ENCODE results near the gene DDRGK1.
A peak's percentile ranks its signal among the peaks of the same experiment; 100 is the strongest.

DDRGK1 gene

GRCh38 chr20:3213226-3213625 is 8.7 kb upstream of the DDRGK1 start:
- H3K9ac ChIP-seq (ENCODE audit: low read length), result no peak overlapping the region
- peaks cover 46% of the 10 kb centered on the region for H3K79me2 ChIP-seq (ENCODE audit: insufficient read depth, low read length)
- TF ChIP-seq EZH2phosphoT487 (conservative IDR thresholded peaks at IDR 0.05; ENCODE audit: low read length), result no peak

DNA sequence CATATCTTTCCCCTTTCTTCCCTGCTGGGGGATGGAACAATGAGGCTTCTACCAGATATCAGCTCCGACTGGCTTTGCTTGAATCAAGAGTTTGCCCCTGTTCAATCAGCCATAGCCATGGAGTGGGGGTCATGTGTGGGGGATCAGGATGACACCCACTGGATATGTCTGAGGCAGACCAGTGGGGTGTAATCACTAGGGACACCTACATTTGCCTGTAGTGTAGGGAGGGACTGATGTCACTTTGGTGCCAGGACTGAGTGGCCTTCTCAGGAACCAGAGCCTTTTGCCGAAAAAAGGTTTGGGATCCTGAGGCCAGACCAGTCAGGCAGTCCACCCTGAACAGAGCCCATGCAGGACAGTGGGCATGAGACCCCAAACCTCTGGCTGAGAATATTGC is 5.9 kb upstream of the DDRGK1 start:
- no peaks in the 10 kb centered on the region for H3K36me3 ChIP-seq (ENCODE audit: low read length)
- H2AFZ ChIP-seq (ENCODE audit: low read depth, low read length, severe bottlenecking), result no peak overlapping the region

More at GRCh38 chr20:3213226-3213625, 8.7 kb upstream of the DDRGK1 start:
- Histone ChIP-seq H4K20me1 (ENCODE audit: low read depth, low read length) (no peaks in the 10 kb centered on the region), H3K9me3 (ENCODE audit: insufficient read depth, low read length) (no peaks in the 10 kb centered on the region), H3K9me2 (replicated peaks; ENCODE audit: insufficient read depth, low read length) (no peaks in the 10 kb centered on the region), H3K27ac (ENCODE audit: low read depth, low read length) (no peak overlapping the region), H2AFZ (ENCODE audit: low read depth, low read length, severe bottlenecking) (no peak overlapping the region), H3F3A (ENCODE audit: insufficient read depth) (peaks cover 4% of the 10 kb centered on the region; the same call in 1 of the 2 replicates), H3K4me3 (ENCODE audit: insufficient read depth, low read length, poor library complexity, severe bottlenecking) (no peak overlapping the region), H3K4me2 (ENCODE audit: low read depth, low read length, poor library complexity, severe bottlenecking) (no peak overlapping the region), H3K36me3 (ENCODE audit: low read length) (no peaks in the 10 kb centered on the region), H3K27me3 (ENCODE audit: low read length) (no peaks in the 10 kb centered on the region)

DNA sequence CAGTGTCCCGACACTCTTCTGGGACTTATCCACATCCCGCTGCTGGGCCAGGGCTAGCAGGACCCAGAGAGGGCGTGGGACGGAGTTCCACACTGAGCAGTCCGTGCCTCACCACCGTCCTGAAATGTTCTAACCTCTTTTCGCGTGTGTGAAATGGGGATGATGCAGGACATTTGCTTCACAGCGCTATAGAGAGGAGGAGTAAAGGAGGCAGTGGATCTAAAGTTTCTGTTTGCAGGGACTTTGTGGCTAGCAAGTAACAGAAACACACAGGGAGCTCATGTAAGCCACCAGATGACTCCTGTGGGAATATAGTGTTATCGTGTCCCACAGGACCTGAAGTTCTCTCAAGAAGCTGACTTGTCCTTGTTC is 5.5 kb upstream of the DDRGK1 start:
- Histone ChIP-seq H3F3A (ENCODE audit: insufficient read depth) (peaks cover 3% of the 10 kb centered on the region; the same call in 1 of the 2 replicates), H3K79me2 (ENCODE audit: insufficient read depth, low read length) (peaks cover 47% of the 10 kb centered on the region), H3K9me2 (replicated peaks; ENCODE audit: insufficient read depth, low read length) (no peaks in the 10 kb centered on the region), H4K20me1 (ENCODE audit: low read depth, low read length) (no peaks in the 10 kb centered on the region), H3K4me3 (ENCODE audit: insufficient read depth, low read length, poor library complexity, severe bottlenecking) (peak overlapping the region; percentile 95), H2AFZ (ENCODE audit: low read depth, low read length, severe bottlenecking) (peak overlapping the region; percentile 83), H3K9me3 (ENCODE audit: insufficient read depth, low read length) (no peaks in the 10 kb centered on the region), H3K4me2 (ENCODE audit: low read depth, low read length, poor library complexity, severe bottlenecking) (peak overlapping the region; percentile 85), H3K36me3 (ENCODE audit: low read length) (no peaks in the 10 kb centered on the region), H3K27me3 (ENCODE audit: low read length) (no peaks in the 10 kb centered on the region), H3K9ac (ENCODE audit: low read length) (peak overlapping the region; percentile 96), H3K27ac (ENCODE audit: low read depth, low read length) (peak overlapping the region; percentile 67; the same call in 1 of the 2 replicates)
- TF ChIP-seq EZH2phosphoT487 (conservative IDR thresholded peaks at IDR 0.05; ENCODE audit: low read length) (no peak), CTCF (IDR thresholded peaks at IDR 0.05; ENCODE audit: insufficient read depth, low read length, poor library complexity, severe bottlenecking) (no peak)

More for the DNA sequence above, 5.9 kb upstream of the DDRGK1 start:
- Histone ChIP-seq H3K9me3 (ENCODE audit: insufficient read depth, low read length) (no peaks in the 10 kb centered on the region), H3K9me2 (replicated peaks; ENCODE audit: insufficient read depth, low read length) (no peaks in the 10 kb centered on the region), H3K27ac (ENCODE audit: low read depth, low read length) (no peak overlapping the region), H3K4me3 (ENCODE audit: insufficient read depth, low read length, poor library complexity, severe bottlenecking) (peak overlapping the region; percentile 95), H3K79me2 (ENCODE audit: insufficient read depth, low read length) (peaks cover 47% of the 10 kb centered on the region), H3K27me3 (ENCODE audit: low read length) (no peaks in the 10 kb centered on the region), H3K4me2 (ENCODE audit: low read depth, low read length, poor library complexity, severe bottlenecking) (peak overlapping the region; percentile 85), H3F3A (ENCODE audit: insufficient read depth) (peaks cover 3% of the 10 kb centered on the region; the same call in 1 of the 2 replicates), H3K9ac (ENCODE audit: low read length) (peak overlapping the region; percentile 96), H4K20me1 (ENCODE audit: low read depth, low read length) (no peaks in the 10 kb centered on the region)
- TF ChIP-seq CTCF (IDR thresholded peaks at IDR 0.05; ENCODE audit: insufficient read depth, low read length, poor library complexity, severe bottlenecking), result no peak
- no peak for TF ChIP-seq EZH2phosphoT487 (conservative IDR thresholded peaks at IDR 0.05; ENCODE audit: low read length)

- H3K4me2 ChIP-seq (ENCODE audit: low read depth, low read length, poor library complexity, severe bottlenecking), result peak within 1 kb of the TSS; percentile 85
- no peaks in the 10 kb centered on the region for H3K9me2 ChIP-seq (replicated peaks; ENCODE audit: insufficient read depth, low read length)
- no peaks in the 10 kb centered on the region for H3K9me3 ChIP-seq (ENCODE audit: insufficient read depth, low read length)
- H3F3A ChIP-seq (ENCODE audit: insufficient read depth), result peaks cover 3% of the 10 kb centered on the region; the same call in 1 of the 2 replicates
- H3K79me2 ChIP-seq (ENCODE audit: insufficient read depth, low read length), result peaks cover 47% of the 10 kb centered on the region
- peak within 1 kb of the TSS; percentile 95 for H3K4me3 ChIP-seq (ENCODE audit: insufficient read depth, low read length, poor library complexity, severe bottlenecking)
- TF ChIP-seq EZH2phosphoT487 (conservative IDR thresholded peaks at IDR 0.05; ENCODE audit: low read length) (no peak), CTCF (IDR thresholded peaks at IDR 0.05; ENCODE audit: insufficient read depth, low read length, poor library complexity, severe bottlenecking) (no peak)
- H3K27me3 ChIP-seq (ENCODE audit: low read length), result no peaks in the 10 kb centered on the region
- peak within 1 kb of the TSS; percentile 83 for H2AFZ ChIP-seq (ENCODE audit: low read depth, low read length, severe bottlenecking)
- H3K9ac ChIP-seq (ENCODE audit: low read length), result peak within 1 kb of the TSS; percentile 96
- no peaks in the 10 kb centered on the region for H3K36me3 ChIP-seq (ENCODE audit: low read length)
- H4K20me1 ChIP-seq (ENCODE audit: low read depth, low read length), result no peaks in the 10 kb centered on the region
- H3K27ac ChIP-seq (ENCODE audit: low read depth, low read length), result peak within 1 kb of the TSS; percentile 67
Measured at GRCh38 chr20:3209257-3209945, 4.9 kb upstream of the DDRGK1 start, which contains the start of gene ITPA. Gene ITPA (plus strand): TSS chr20:3209498. CDS start chr20:3209552, 54 bp downstream.

Data from SU-DHL-6 (cell line).